K562 (cell line): ENCODE data around the gene ARHGAP24. TPM values are rescaled to one million over a fixed set of nuclear protein-coding genes. Genes with fewer than 3 reads are reported as not detected.

Experiments used
- ATAC-seq: fragments of 200-7000 bp; cut with Tn5 transposase; 3 replicates; pipeline ENCODE4 v1.9.1; 2020; ENCODE audit warnings: moderate library complexity
- BruUV-seq: library from RNA; stranded (reverse); fragments of 400-500 nt; replicated peaks from 2 replicates; lab custom pipeline; 2021; lab: Mats Ljungman, UMichigan
- CTCF ChIA-PET: fragments of 300-600 bp; formaldehyde crosslinking; extraction: SDS; loops from one replicate; lab custom pipeline; 2021; ENCODE audit warnings: low intra/inter-chr PET ratio; lab: Yijun Ruan, JAX
- POLR2A ChIA-PET: fragments of 300-600, 350-650 bp; sonication (Branson Sonifier 250); formaldehyde crosslinking; extraction: SDS; loops from one replicate; lab custom pipeline; 2021; ENCODE audit warnings: antibody characterized with exemption, inconsistent platforms; lab: Yijun Ruan, JAX
- DNase-seq, 4 experiments: peaks; one replicate each; pipeline versions ENCODE4 v3.0.0 to v3.0.0-alpha.2; 2011 to 2018; ENCODE audit warnings: low spot score in 3 of 4, mixed read lengths in 3 of 4; ENCODE audit errors: extremely low read depth in 1 of 4
- FAIRE-seq: peaks from 2 replicates; lab custom pipeline; 2011; peaks lifted over from hg19 to GRCh38; lab: Jason Lieb, UNC
- H2AFZ ChIP-seq: 2 replicates; pipeline ENCODE4 v1.6.0; 2011; ENCODE audit warnings: low read depth, low read length, control low read depth, inconsistent platforms
- H3K27ac ChIP-seq: fragments of 200-600 bp; 3 replicates; pipeline ENCODE4 v1.8.0; 2011; ENCODE audit warnings: low read depth, mild to moderate bottlenecking, control low read depth, inconsistent platforms, low read length, moderate library complexity, mixed read lengths; ENCODE audit errors: extremely low read depth
- H3K27me3 ChIP-seq, 2 experiments: fragments of 300-600 bp in 1 of 2; 2 replicates in 1 of 2; 3 replicates in 1 of 2; pipeline versions ENCODE4 v1.6.0 to v1.8.0; 2011; ENCODE audit warnings: inconsistent platforms in 2 of 2, low read length in 2 of 2, mild to moderate bottlenecking in 1 of 2, mixed read lengths in 1 of 2, moderate library complexity in 1 of 2; ENCODE audit not compliant: control insufficient read depth in 2 of 2, insufficient read depth in 2 of 2
- H3K36me3 ChIP-seq: fragments of 300-600 bp; 3 replicates; pipeline ENCODE4 v1.8.0; 2011; ENCODE audit warnings: mild to moderate bottlenecking, low read length, inconsistent platforms; ENCODE audit not compliant: control insufficient read depth, insufficient read depth
- H3K4me1 ChIP-seq, 2 experiments: fragments of 200-600 bp in 1 of 2; replicated peaks in 1 of 2; 2 replicates in 1 of 2; 3 replicates in 1 of 2; pipeline versions ENCODE4 v1.5.1 to v1.8.0; 2011; ENCODE audit warnings: inconsistent platforms in 2 of 2, low read length in 2 of 2, mild to moderate bottlenecking in 1 of 2, mixed read lengths in 1 of 2, moderate library complexity in 1 of 2; ENCODE audit not compliant: control insufficient read depth in 2 of 2, insufficient read depth in 2 of 2
- H3K4me2 ChIP-seq: 2 replicates; pipeline ENCODE4 v1.6.1; 2011; ENCODE audit warnings: low read length, control low read depth, inconsistent platforms, mixed read lengths; ENCODE audit not compliant: insufficient read depth
- H3K4me3 ChIP-seq: fragments of 200-600 bp; sonication (generic), shearing (Covaris generic); 2 replicates; pipeline ENCODE4 v1.5.1; 2016; ENCODE audit warnings: control low read depth, inconsistent platforms
- H3K79me2 ChIP-seq: fragments of 200-600 bp; 3 replicates; pipeline ENCODE4 v1.8.0; 2011; ENCODE audit warnings: low read length, inconsistent platforms; ENCODE audit not compliant: control insufficient read depth, insufficient read depth
- H3K9ac ChIP-seq, 2 experiments: 2 replicates each; pipeline versions ENCODE4 v1.6.0 to v1.6.1; 2011; ENCODE audit warnings: low read depth in 2 of 2, low read length in 2 of 2, control low read depth in 1 of 2, inconsistent platforms in 1 of 2, mild to moderate bottlenecking in 1 of 2, mixed read lengths in 1 of 2; ENCODE audit not compliant: insufficient read depth in 1 of 2
- H3K9me1 ChIP-seq: one replicate; pipeline ENCODE4 v1.6.0; 2011; ENCODE audit warnings: inconsistent platforms, mild to moderate bottlenecking, low read length, moderate library complexity; ENCODE audit not compliant: control insufficient read depth, insufficient read depth
- H3K9me3 ChIP-seq: replicated peaks from 2 replicates; pipeline ENCODE4 v1.5.1; 2011; ENCODE audit warnings: low read depth, low read length, inconsistent platforms; ENCODE audit not compliant: control insufficient read depth, insufficient read depth
- H4K20me1 ChIP-seq: replicated peaks from 2 replicates; pipeline ENCODE4 v1.6.1; 2011; ENCODE audit warnings: low read length, inconsistent platforms, mixed read lengths; ENCODE audit not compliant: control insufficient read depth, insufficient read depth
- CHD4 ChIP-seq: fragments of 200-600 bp; sonication (generic); IDR thresholded peaks from 3 replicates; pipeline ENCODE4 v1.6.1; 2012; ENCODE audit warnings: low read depth, mild to moderate bottlenecking, mixed read lengths, low read length, inconsistent platforms; ENCODE audit not compliant: insufficient read depth, insufficient replicate concordance, poor library complexity, severe bottlenecking
- ETV1 ChIP-seq: fragments of 450-650 bp; conservative IDR thresholded peaks from 2 replicates; pipeline ENCODE4 v1.6.1; 2016; ENCODE audit warnings: missing genetic modification characterization, control low read depth, low read depth, missing compliant biosample characterization
- FOXJ3 ChIP-seq: sonication (generic); formaldehyde crosslinking; IDR thresholded peaks from 2 replicates; pipeline ENCODE4 v1.4.0; 2020; ENCODE audit warnings: mild to moderate bottlenecking, missing genetic modification reagents
- MIER1 ChIP-seq: fragments of 450-650 bp; IDR thresholded peaks from 2 replicates; pipeline ENCODE4 v1.6.1; 2016; ENCODE audit warnings: antibody characterized with exemption, mild to moderate bottlenecking, low read depth
- PTBP1 ChIP-seq: fragments of 200-400 bp; formaldehyde crosslinking; IDR thresholded peaks from 2 replicates; pipeline ENCODE4 v1.6.1; 2017; ENCODE audit warnings: low read depth, low read length
- PURB ChIP-seq: sonication (generic); formaldehyde crosslinking; IDR thresholded peaks from 2 replicates; pipeline ENCODE4 v1.9.0; 2021; ENCODE audit warnings: low read depth, mild to moderate bottlenecking, missing genetic modification reagents
- RFX5 ChIP-seq: IDR thresholded peaks from 2 replicates; pipeline ENCODE4 v1.6.1; 2011; ENCODE audit warnings: low read depth, mild to moderate bottlenecking, improper control_type of control experiment, low read length
- TCF7L2 ChIP-seq: fragments of 150-350 bp; IDR thresholded peaks from 2 replicates; pipeline ENCODE4 v1.6.1; 2016; ENCODE audit warnings: low read depth, mild to moderate bottlenecking, low read length, moderate library complexity
- ZC3H4 ChIP-seq: sonication (generic); formaldehyde crosslinking; IDR thresholded peaks from 2 replicates; pipeline ENCODE4 v1.9.0; 2021; ENCODE audit warnings: missing genetic modification reagents, borderline replicate concordance
- ZNF431 ChIP-seq: sonication (generic); formaldehyde crosslinking; IDR thresholded peaks from 2 replicates; pipeline ENCODE4 v1.8.0; 2022; ENCODE audit warnings: mild to moderate bottlenecking, missing genetic modification reagents
- WGBS: fragments of 100-300 bp; shearing (Covaris generic); methylation state at CpG from one replicate; pipeline ENCODE4 v1.1.6; 2016; ENCODE audit warnings: low coverage, mixed read lengths; ENCODE audit not compliant: insufficient coverage; ENCODE audit errors: missing lambda C conversion rate; 5-methylcytosine and 5-hydroxymethylcytosine counted together
- in situ Hi-C: fragments of 300-500 bp; cut with MboI; formaldehyde crosslinking; loops from 4 replicates; pipeline ENCODE4 v1.15.0; 2018; ENCODE audit warnings: inconsistent platforms, mixed read lengths
- intact Hi-C: fragments of 100-400 bp; cut with micrococcal nuclease; formaldehyde crosslinking; loops from 2 replicates; pipeline ENCODE4 v1.14.2; 2022
- polyA plus RNA-seq, 8 experiments: library from polyadenylated mRNA; depleted of rRNA in 4 of 8; stranded (reverse) in 5 of 8; unstranded in 3 of 8; fragments of >200 nt; fragmentation: Nextera tagmentation in 2 of 8; fragmentation: Illumina TruSeq in 1 of 8; extraction: Ambion mirVana in 2 of 8; extraction: Trizol in 1 of 8; gene quantifications; 2 replicates each; pipeline versions ENCODE4 v1.2.1 to v1.2.3, GENCODE V29; 2011 to 2014; ENCODE audit warnings: inconsistent platforms in 1 of 8, missing spikeins in 1 of 8
- total RNA-seq, 7 experiments: library from RNA; depleted of rRNA in 6 of 7; stranded (reverse); fragments of >200 nt in 6 of 7; fragmentation: Illumina TruSeq in 2 of 7; extraction: Trizol in 2 of 7; gene quantifications; 2 replicates each; pipeline versions ENCODE4 v1.2.1 to v1.2.3, GENCODE V29; 2011 to 2021; ENCODE audit warnings: low replicate concordance in 1 of 7
- TF ChIP-seq, protein P1 (sequence below): fragments of 450-650 bp; formaldehyde crosslinking; IDR thresholded peaks from 2 replicates; pipeline ENCODE4 v1.4.0; 2020; ENCODE audit warnings: mild to moderate bottlenecking, moderate library complexity
- TF ChIP-seq, protein P2 (sequence below): fragments of 250-450 bp; sonication (Bioruptor Pico); IDR thresholded peaks from 2 replicates; pipeline ENCODE4 v1.8.0; 2021; ENCODE audit warnings: moderate library complexity, mild to moderate bottlenecking, inconsistent platforms
- TF ChIP-seq, protein P3 (sequence below): fragments of 250-450 bp; sonication (Bioruptor Pico); IDR thresholded peaks from 2 replicates; pipeline ENCODE4 v1.6.1; 2021; ENCODE audit warnings: mild to moderate bottlenecking
- TF ChIP-seq, protein P4 (sequence below): sonication (generic); formaldehyde crosslinking; IDR thresholded peaks from 2 replicates; pipeline ENCODE4 v1.8.0; 2023; ENCODE audit warnings: mild to moderate bottlenecking, missing genetic modification reagents

The ARHGAP24 gene
- total and polyA plus RNA-seq, 9 of the 15 experiments (the other 6 are each of a cell fraction or from before 2014, with no cell fraction given), result 8.0 to 22.6 (median 14.0) TPM

- 66% methylated on average over 2 of the region's 2 CpGs for WGBS
- no peaks in the 10 kb centered on the region for H3K27me3 ChIP-seq
- no peaks in the 10 kb centered on the region for H3K9me1 ChIP-seq
- H3K36me3 ChIP-seq, result no peaks in the 10 kb centered on the region
- H3K4me3 ChIP-seq, result no peak overlapping the region
- ChIA-PET CTCF (no interaction called here), POLR2A (interaction anchor here (0.7 kb wide), 1 partner anchor 184 kb away, joined by 3 read pairs; no protein-coding TSS in a partner anchor)
- FAIRE-seq (no peak), DNase-seq (no peak), ATAC-seq (no peak)
- H3K4me2 ChIP-seq, result no peak overlapping the region
- peaks cover 4% of the 10 kb centered on the region; the same call in 1 of the 3 replicates for H3K79me2 ChIP-seq
- intact Hi-C loops, result no loop called here
- no peak overlapping the region for H3K9ac ChIP-seq
- H3K9me3 ChIP-seq, result no peaks in the 10 kb centered on the region
- no peak overlapping the region for H2AFZ ChIP-seq
- BruUV-seq, result no TSS peak
- H3K4me1 ChIP-seq, result peaks cover 0 to 6% of the 10 kb centered on the region in 2 experiments; a peak in 1 of 5 replicates
- in situ Hi-C loops, result no loop called here
- no peaks in the 10 kb centered on the region for H4K20me1 ChIP-seq
- no peak overlapping the region for H3K27ac ChIP-seq
- TF ChIP-seq CHD4 (no peak), PTBP1 (no peak), ZNF431 (CRISPR knock-in tag) (no peak), TCF7L2 (no peak), FOXJ3 (no peak), ETV1 (tag) (no peak), ZC3H4 (CRISPR knock-in tag) (no peak), MIER1 (no peak), PURB (CRISPR knock-in tag) (no peak), RFX5 (no peak)
- TF ChIP-seq, protein P1, sequence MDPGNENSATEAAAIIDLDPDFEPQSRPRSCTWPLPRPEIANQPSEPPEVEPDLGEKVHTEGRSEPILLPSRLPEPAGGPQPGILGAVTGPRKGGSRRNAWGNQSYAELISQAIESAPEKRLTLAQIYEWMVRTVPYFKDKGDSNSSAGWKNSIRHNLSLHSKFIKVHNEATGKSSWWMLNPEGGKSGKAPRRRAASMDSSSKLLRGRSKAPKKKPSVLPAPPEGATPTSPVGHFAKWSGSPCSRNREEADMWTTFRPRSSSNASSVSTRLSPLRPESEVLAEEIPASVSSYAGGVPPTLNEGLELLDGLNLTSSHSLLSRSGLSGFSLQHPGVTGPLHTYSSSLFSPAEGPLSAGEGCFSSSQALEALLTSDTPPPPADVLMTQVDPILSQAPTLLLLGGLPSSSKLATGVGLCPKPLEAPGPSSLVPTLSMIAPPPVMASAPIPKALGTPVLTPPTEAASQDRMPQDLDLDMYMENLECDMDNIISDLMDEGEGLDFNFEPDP (CRISPR knock-in tag), result no peak
- TF ChIP-seq, protein P2, sequence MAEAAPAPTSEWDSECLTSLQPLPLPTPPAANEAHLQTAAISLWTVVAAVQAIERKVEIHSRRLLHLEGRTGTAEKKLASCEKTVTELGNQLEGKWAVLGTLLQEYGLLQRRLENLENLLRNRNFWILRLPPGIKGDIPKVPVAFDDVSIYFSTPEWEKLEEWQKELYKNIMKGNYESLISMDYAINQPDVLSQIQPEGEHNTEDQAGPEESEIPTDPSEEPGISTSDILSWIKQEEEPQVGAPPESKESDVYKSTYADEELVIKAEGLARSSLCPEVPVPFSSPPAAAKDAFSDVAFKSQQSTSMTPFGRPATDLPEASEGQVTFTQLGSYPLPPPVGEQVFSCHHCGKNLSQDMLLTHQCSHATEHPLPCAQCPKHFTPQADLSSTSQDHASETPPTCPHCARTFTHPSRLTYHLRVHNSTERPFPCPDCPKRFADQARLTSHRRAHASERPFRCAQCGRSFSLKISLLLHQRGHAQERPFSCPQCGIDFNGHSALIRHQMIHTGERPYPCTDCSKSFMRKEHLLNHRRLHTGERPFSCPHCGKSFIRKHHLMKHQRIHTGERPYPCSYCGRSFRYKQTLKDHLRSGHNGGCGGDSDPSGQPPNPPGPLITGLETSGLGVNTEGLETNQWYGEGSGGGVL (CRISPR knock-in tag), result no peak
- TF ChIP-seq, protein P3, sequence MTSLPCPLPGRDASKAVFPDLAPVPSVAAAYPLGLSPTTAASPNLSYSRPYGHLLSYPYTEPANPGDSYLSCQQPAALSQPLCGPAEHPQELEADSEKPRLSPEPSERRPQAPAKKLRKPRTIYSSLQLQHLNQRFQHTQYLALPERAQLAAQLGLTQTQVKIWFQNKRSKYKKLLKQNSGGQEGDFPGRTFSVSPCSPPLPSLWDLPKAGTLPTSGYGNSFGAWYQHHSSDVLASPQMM (CRISPR knock-in tag), result no peak
- TF ChIP-seq, protein P4, sequence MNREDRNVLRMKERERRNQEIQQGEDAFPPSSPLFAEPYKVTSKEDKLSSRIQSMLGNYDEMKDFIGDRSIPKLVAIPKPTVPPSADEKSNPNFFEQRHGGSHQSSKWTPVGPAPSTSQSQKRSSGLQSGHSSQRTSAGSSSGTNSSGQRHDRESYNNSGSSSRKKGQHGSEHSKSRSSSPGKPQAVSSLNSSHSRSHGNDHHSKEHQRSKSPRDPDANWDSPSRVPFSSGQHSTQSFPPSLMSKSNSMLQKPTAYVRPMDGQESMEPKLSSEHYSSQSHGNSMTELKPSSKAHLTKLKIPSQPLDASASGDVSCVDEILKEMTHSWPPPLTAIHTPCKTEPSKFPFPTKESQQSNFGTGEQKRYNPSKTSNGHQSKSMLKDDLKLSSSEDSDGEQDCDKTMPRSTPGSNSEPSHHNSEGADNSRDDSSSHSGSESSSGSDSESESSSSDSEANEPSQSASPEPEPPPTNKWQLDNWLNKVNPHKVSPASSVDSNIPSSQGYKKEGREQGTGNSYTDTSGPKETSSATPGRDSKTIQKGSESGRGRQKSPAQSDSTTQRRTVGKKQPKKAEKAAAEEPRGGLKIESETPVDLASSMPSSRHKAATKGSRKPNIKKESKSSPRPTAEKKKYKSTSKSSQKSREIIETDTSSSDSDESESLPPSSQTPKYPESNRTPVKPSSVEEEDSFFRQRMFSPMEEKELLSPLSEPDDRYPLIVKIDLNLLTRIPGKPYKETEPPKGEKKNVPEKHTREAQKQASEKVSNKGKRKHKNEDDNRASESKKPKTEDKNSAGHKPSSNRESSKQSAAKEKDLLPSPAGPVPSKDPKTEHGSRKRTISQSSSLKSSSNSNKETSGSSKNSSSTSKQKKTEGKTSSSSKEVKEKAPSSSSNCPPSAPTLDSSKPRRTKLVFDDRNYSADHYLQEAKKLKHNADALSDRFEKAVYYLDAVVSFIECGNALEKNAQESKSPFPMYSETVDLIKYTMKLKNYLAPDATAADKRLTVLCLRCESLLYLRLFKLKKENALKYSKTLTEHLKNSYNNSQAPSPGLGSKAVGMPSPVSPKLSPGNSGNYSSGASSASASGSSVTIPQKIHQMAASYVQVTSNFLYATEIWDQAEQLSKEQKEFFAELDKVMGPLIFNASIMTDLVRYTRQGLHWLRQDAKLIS (CRISPR knock-in tag), result no peak
These were observed 182.0 kb downstream of the ARHGAP24 start for GRCh38 chr4:85656759-85657505.
